HepG2 (cell line): ENCODE data around the gene SH3D19. TPM values are rescaled to one million over a fixed set of nuclear protein-coding genes. Genes with fewer than 3 reads are reported as not detected.

Experiments used
- BORCS8-MEF2B ChIP-seq: sonication (generic); formaldehyde crosslinking; IDR thresholded peaks from 2 replicates; pipeline ENCODE4 v1.8.0; 2022; ENCODE audit warnings: mild to moderate bottlenecking, missing genetic modification reagents
- CBFB ChIP-seq: sonication (generic); formaldehyde crosslinking; IDR thresholded peaks from 2 replicates; pipeline ENCODE4 v1.4.0; 2020; ENCODE audit warnings: missing genetic modification reagents
- CENPX ChIP-seq: sonication (generic); formaldehyde crosslinking; IDR thresholded peaks from 2 replicates; pipeline ENCODE4 v1.9.0; 2021; ENCODE audit warnings: mild to moderate bottlenecking, missing genetic modification reagents, moderate library complexity
- IKZF1 ChIP-seq: fragments of 450-650 bp; IDR thresholded peaks from 2 replicates; pipeline ENCODE4 v1.7.1; 2016
- IRX3 ChIP-seq: sonication (generic); formaldehyde crosslinking; IDR thresholded peaks from 2 replicates; pipeline ENCODE4 v1.8.1; 2023; ENCODE audit warnings: mild to moderate bottlenecking, low read depth, missing genetic modification reagents, borderline replicate concordance
- ISL2 ChIP-seq: sonication (generic); formaldehyde crosslinking; IDR thresholded peaks from 2 replicates; pipeline ENCODE4 v1.5.0; 2020; ENCODE audit warnings: missing genetic modification reagents
- KLF15 ChIP-seq: sonication (generic); formaldehyde crosslinking; IDR thresholded peaks from 2 replicates; pipeline ENCODE4 v1.8.1; 2023; ENCODE audit warnings: borderline replicate concordance, mild to moderate bottlenecking, inconsistent platforms, missing genetic modification reagents, mixed read lengths
- MEIS1 ChIP-seq: sonication (generic); formaldehyde crosslinking; IDR thresholded peaks from 2 replicates; pipeline ENCODE4 v1.9.0; 2021; ENCODE audit warnings: mild to moderate bottlenecking, missing genetic modification reagents, moderate library complexity, borderline replicate concordance
- PPARG ChIP-seq: conservative IDR thresholded peaks from 2 replicates; pipeline ENCODE4 v1.6.1; 2016; ENCODE audit warnings: missing biosample characterization, missing genetic modification reagents
- SAFB2 ChIP-seq: sonication (generic); formaldehyde crosslinking; IDR thresholded peaks from 2 replicates; pipeline ENCODE4 v1.5.1; 2020; ENCODE audit warnings: missing genetic modification reagents, low read depth, mild to moderate bottlenecking, borderline replicate concordance
- SALL2 ChIP-seq: sonication (generic); formaldehyde crosslinking; IDR thresholded peaks from 2 replicates; pipeline ENCODE4 v1.8.1; 2023; ENCODE audit warnings: mild to moderate bottlenecking, missing genetic modification reagents, inconsistent platforms
- SKI ChIP-seq: fragments of 450-650 bp; IDR thresholded peaks from one replicate; pipeline ENCODE4 v1.6.1; 2018; ENCODE audit warnings: mild to moderate bottlenecking; ENCODE audit not compliant: partially characterized antibody
- SRSF9 ChIP-seq: fragments of 200-400 bp; formaldehyde crosslinking; IDR thresholded peaks from 2 replicates; pipeline ENCODE4 v1.6.1; 2018; ENCODE audit warnings: borderline replicate concordance, mild to moderate bottlenecking, low read depth, low read length; ENCODE audit not compliant: insufficient read depth, poor library complexity, severe bottlenecking
- ZC3H4 ChIP-seq: sonication (generic); formaldehyde crosslinking; IDR thresholded peaks from 2 replicates; pipeline ENCODE4 v1.4.0; 2020; ENCODE audit warnings: missing genetic modification reagents, borderline replicate concordance
- ZFP82 ChIP-seq: sonication (generic); formaldehyde crosslinking; IDR thresholded peaks from 2 replicates; pipeline ENCODE4 v1.5.1; 2020; ENCODE audit warnings: mild to moderate bottlenecking, missing genetic modification reagents, borderline replicate concordance
- ZNF274 ChIP-seq: sonication (generic); formaldehyde crosslinking; IDR thresholded peaks from 2 replicates; pipeline ENCODE4 v1.5.1; 2020; ENCODE audit warnings: mild to moderate bottlenecking, missing genetic modification reagents
- ZNF343 ChIP-seq: sonication (generic); formaldehyde crosslinking; IDR thresholded peaks from 2 replicates; pipeline ENCODE4 v1.4.0; 2020; ENCODE audit warnings: mild to moderate bottlenecking, missing genetic modification reagents
- ZNF367 ChIP-seq: sonication (generic); formaldehyde crosslinking; IDR thresholded peaks from 2 replicates; pipeline ENCODE4 v1.4.0; 2020; ENCODE audit warnings: missing genetic modification reagents, borderline replicate concordance
- ZNF432 ChIP-seq: sonication (generic); formaldehyde crosslinking; IDR thresholded peaks from 2 replicates; pipeline ENCODE4 v1.5.0; 2020; ENCODE audit warnings: missing genetic modification reagents, mild to moderate bottlenecking, borderline replicate concordance
- ZNF547 ChIP-seq: sonication (generic); formaldehyde crosslinking; IDR thresholded peaks from 2 replicates; pipeline ENCODE4 v1.5.1; 2020; ENCODE audit warnings: mild to moderate bottlenecking, missing genetic modification reagents
- ZNF563 ChIP-seq: sonication (generic); formaldehyde crosslinking; IDR thresholded peaks from 2 replicates; pipeline ENCODE4 v1.8.0; 2022; ENCODE audit warnings: mild to moderate bottlenecking, moderate library complexity, missing genetic modification reagents
- ZSCAN29 ChIP-seq: sonication (generic); formaldehyde crosslinking; conservative IDR thresholded peaks from 2 replicates; pipeline ENCODE4 v1.4.0; 2020; ENCODE audit warnings: mild to moderate bottlenecking, missing genetic modification reagents
- polyA plus RNA-seq, 8 experiments: library from polyadenylated mRNA; depleted of rRNA in 3 of 8; stranded (reverse) in 7 of 8; unstranded in 1 of 8; fragments of >200 nt; fragmentation: Illumina TruSeq in 4 of 8; extraction: Trizol in 4 of 8; gene quantifications; 2 replicates each; pipeline versions ENCODE4 v1.2.1 to v1.2.3, GENCODE V29; 2011 to 2016; ENCODE audit warnings: low read depth in 4 of 8, missing spikeins in 1 of 8, mixed read lengths in 1 of 8; ENCODE audit not compliant: insufficient read depth in 1 of 8
- total RNA-seq, 5 experiments: library from RNA; depleted of rRNA; stranded (reverse); fragments of >200 nt; fragmentation: Illumina TruSeq; extraction: Trizol; gene quantifications; 2 replicates each; pipeline ENCODE4 v1.2.3, GENCODE V29; 2016; ENCODE audit warnings: low read depth in 1 of 5
- TF ChIP-seq, protein P1 (sequence below): sonication (generic); formaldehyde crosslinking; IDR thresholded peaks from 2 replicates; pipeline ENCODE4 v1.5.1; 2020; ENCODE audit warnings: missing genetic modification reagents, mild to moderate bottlenecking, borderline replicate concordance
- TF ChIP-seq, protein P2 (sequence below): sonication (generic); formaldehyde crosslinking; IDR thresholded peaks from 2 replicates; pipeline ENCODE4 v1.4.0; 2020; ENCODE audit warnings: missing genetic modification reagents
- TF ChIP-seq, protein P3 (sequence below): sonication (generic); formaldehyde crosslinking; IDR thresholded peaks from 2 replicates; pipeline ENCODE4 v1.8.0; 2023; ENCODE audit warnings: mild to moderate bottlenecking, missing genetic modification reagents
- TF ChIP-seq, protein P4 (sequence below): sonication (generic); formaldehyde crosslinking; IDR thresholded peaks from 2 replicates; pipeline ENCODE4 v1.4.0; 2020; ENCODE audit warnings: missing genetic modification reagents

Gene SH3D19
- total and polyA plus RNA-seq, 2 of the 13 experiments (the other 11 are each of a cell fraction or from before 2014, with no cell fraction given) = 31.2 to 38.0 TPM

DNA sequence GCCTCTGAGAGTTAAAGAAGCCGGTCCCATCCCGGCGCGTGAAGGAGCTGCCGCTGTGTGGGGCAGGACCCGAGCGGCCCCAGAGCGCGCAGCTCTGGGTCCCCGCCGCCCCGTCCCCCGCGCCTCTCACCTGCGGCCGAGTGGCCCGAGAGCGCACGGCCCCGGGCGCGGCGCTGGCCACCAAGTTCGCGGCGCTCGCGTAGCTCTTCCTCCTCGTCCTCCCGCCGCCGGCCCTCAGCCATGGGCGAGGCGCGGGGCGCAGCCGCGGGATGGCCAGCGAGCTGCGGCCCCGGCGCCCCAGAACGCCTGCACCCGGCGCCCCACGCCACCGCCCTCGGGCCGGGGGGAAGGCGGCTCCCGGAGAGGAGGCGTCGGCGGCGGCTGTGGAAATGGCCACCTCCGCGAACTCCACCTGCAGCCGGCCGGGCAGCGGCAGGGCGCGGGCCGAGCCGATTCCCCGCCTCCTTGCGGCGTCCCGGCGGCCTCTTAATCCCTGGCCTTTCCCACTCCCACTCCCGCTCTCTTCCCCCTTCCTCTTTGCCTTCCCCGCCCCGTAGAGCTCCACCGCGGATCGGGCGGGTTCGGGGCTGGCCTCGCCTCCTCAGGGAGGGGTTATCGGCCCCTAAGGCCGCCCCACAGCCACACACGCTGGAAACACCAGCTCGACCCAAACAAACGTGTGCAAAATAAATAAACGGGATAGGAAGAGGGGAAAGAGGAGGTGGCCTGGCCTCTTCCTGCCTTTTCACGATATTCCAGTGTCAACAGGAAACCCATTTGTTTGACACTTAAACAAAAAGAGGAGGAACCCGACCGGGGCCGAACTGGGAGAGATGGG, at the start of gene SH3D19 (continued):
- TF ChIP-seq ZNF432 (CRISPR knock-in tag) (no peak), MEIS1 (CRISPR knock-in tag) (0 out of 2 replicates have a peak, but pooled peaks have one; percentile 37), KLF15 (CRISPR knock-in tag) (no peak), SKI (peak; percentile 1), IRX3 (CRISPR knock-in tag) (peak; percentile 77; the same call in 1 of the 2 replicates), BORCS8-MEF2B (peak; percentile 78; the same call in 1 of the 2 replicates), PPARG (peak; percentile 89), ZNF367 (CRISPR knock-in tag) (no peak), SRSF9 (no peak), IKZF1 (no peak), SAFB2 (CRISPR knock-in tag) (no peak; the same call in 1 of the 2 replicates), ZNF547 (CRISPR knock-in tag) (peak; percentile 24; the same call in 1 of the 2 replicates), ZFP82 (peak; percentile 71; the same call in 1 of the 2 replicates), CBFB (CRISPR knock-in tag) (peak; percentile 87; the same call in 1 of the 2 replicates), CENPX (CRISPR knock-in tag) (no peak), ZNF343 (CRISPR knock-in tag) (no peak), ZC3H4 (CRISPR knock-in tag) (peak; percentile 89), ZNF274 (no peak; the same call in 1 of the 2 replicates), ZSCAN29 (CRISPR knock-in tag) (peak; percentile 76), ZNF563 (CRISPR knock-in tag) (peak; percentile 61), ISL2 (peak; percentile 91), SALL2 (CRISPR knock-in tag) (no peak)
- TF ChIP-seq, protein P1, sequence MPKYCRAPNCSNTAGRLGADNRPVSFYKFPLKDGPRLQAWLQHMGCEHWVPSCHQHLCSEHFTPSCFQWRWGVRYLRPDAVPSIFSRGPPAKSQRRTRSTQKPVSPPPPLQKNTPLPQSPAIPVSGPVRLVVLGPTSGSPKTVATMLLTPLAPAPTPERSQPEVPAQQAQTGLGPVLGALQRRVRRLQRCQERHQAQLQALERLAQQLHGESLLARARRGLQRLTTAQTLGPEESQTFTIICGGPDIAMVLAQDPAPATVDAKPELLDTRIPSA = no peak
- TF ChIP-seq, protein P2, sequence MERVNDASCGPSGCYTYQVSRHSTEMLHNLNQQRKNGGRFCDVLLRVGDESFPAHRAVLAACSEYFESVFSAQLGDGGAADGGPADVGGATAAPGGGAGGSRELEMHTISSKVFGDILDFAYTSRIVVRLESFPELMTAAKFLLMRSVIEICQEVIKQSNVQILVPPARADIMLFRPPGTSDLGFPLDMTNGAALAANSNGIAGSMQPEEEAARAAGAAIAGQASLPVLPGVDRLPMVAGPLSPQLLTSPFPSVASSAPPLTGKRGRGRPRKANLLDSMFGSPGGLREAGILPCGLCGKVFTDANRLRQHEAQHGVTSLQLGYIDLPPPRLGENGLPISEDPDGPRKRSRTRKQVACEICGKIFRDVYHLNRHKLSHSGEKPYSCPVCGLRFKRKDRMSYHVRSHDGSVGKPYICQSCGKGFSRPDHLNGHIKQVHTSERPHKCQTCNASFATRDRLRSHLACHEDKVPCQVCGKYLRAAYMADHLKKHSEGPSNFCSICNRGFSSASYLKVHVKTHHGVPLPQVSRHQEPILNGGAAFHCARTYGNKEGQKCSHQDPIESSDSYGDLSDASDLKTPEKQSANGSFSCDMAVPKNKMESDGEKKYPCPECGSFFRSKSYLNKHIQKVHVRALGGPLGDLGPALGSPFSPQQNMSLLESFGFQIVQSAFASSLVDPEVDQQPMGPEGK = peak; percentile 97
- TF ChIP-seq, protein P3, sequence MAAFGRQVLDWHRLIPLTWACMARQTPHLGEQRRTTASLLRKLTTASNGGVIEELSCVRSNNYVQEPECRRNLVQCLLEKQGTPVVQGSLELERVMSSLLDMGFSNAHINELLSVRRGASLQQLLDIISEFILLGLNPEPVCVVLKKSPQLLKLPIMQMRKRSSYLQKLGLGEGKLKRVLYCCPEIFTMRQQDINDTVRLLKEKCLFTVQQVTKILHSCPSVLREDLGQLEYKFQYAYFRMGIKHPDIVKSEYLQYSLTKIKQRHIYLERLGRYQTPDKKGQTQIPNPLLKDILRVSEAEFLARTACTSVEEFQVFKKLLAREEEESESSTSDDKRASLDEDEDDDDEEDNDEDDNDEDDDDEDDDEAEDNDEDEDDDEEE (CRISPR knock-in tag) = peak; percentile 55; the same call in 1 of the 2 replicates
- TF ChIP-seq, protein P4, sequence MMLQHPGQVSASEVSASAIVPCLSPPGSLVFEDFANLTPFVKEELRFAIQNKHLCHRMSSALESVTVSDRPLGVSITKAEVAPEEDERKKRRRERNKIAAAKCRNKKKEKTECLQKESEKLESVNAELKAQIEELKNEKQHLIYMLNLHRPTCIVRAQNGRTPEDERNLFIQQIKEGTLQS = peak; percentile 43; the same call in 1 of the 2 replicates
